ENCODE measurements around the gene OVAAL.

The OVAAL gene

GRCh38 chr1:180533266-180533987, 25.3 kb upstream of the OVAAL start:
- Histone ChIP-seq H4K20me1 (ENCODE audit: low read depth, low read length) (no peaks in the 10 kb centered on the region), H3K9me2 (replicated peaks; ENCODE audit: insufficient read depth, low read length) (no peaks in the 10 kb centered on the region), H3K27me3 (ENCODE audit: low read length) (no peaks in the 10 kb centered on the region), H3K4me2 (ENCODE audit: low read depth, low read length, poor library complexity, severe bottlenecking) (no peak overlapping the region), H3K79me2 (ENCODE audit: insufficient read depth, low read length) (no peaks in the 10 kb centered on the region), H3K9ac (ENCODE audit: low read length) (no peak overlapping the region), H3K9me3 (ENCODE audit: insufficient read depth, low read length) (no peaks in the 10 kb centered on the region), H3K4me3 (ENCODE audit: insufficient read depth, low read length, poor library complexity, severe bottlenecking) (no peak overlapping the region), H3K36me3 (ENCODE audit: low read length) (no peaks in the 10 kb centered on the region), H3K27ac (ENCODE audit: low read depth, low read length) (no peak overlapping the region), H3F3A (ENCODE audit: insufficient read depth) (no peaks in the 10 kb centered on the region), H2AFZ (ENCODE audit: low read depth, low read length, severe bottlenecking) (peak overlapping the region; percentile 79)
- peak; percentile 85 for TF ChIP-seq CTCF (IDR thresholded peaks at IDR 0.05; ENCODE audit: insufficient read depth, low read length, poor library complexity, severe bottlenecking)
- TF ChIP-seq EZH2phosphoT487 (conservative IDR thresholded peaks at IDR 0.05; ENCODE audit: low read length) = no peak

GRCh38 chr1:180534214-180534613, 24.6 kb upstream of the OVAAL start:
- TF ChIP-seq CTCF (IDR thresholded peaks at IDR 0.05; ENCODE audit: insufficient read depth, low read length, poor library complexity, severe bottlenecking) = no peak
- TF ChIP-seq EZH2phosphoT487 (conservative IDR thresholded peaks at IDR 0.05; ENCODE audit: low read length) = no peak
- H3K9me3 ChIP-seq (ENCODE audit: insufficient read depth, low read length) = no peaks in the 10 kb centered on the region
- H4K20me1 ChIP-seq (ENCODE audit: low read depth, low read length) = no peaks in the 10 kb centered on the region
- no peak overlapping the region for H2AFZ ChIP-seq (ENCODE audit: low read depth, low read length, severe bottlenecking)
- no peaks in the 10 kb centered on the region for H3F3A ChIP-seq (ENCODE audit: insufficient read depth)
- no peaks in the 10 kb centered on the region for H3K79me2 ChIP-seq (ENCODE audit: insufficient read depth, low read length)
- no peak overlapping the region for H3K9ac ChIP-seq (ENCODE audit: low read length)
- no peak overlapping the region for H3K27ac ChIP-seq (ENCODE audit: low read depth, low read length)
- H3K4me2 ChIP-seq (ENCODE audit: low read depth, low read length, poor library complexity, severe bottlenecking) = no peak overlapping the region
- no peaks in the 10 kb centered on the region for H3K9me2 ChIP-seq (replicated peaks; ENCODE audit: insufficient read depth, low read length)
- H3K36me3 ChIP-seq (ENCODE audit: low read length) = no peaks in the 10 kb centered on the region
- H3K27me3 ChIP-seq (ENCODE audit: low read length) = no peaks in the 10 kb centered on the region
- no peak overlapping the region for H3K4me3 ChIP-seq (ENCODE audit: insufficient read depth, low read length, poor library complexity, severe bottlenecking)

GRCh38 chr1:180535418-180535999, 23.3 kb upstream of the OVAAL start:
- no peak for TF ChIP-seq EZH2phosphoT487 (conservative IDR thresholded peaks at IDR 0.05; ENCODE audit: low read length)
- no peak for TF ChIP-seq CTCF (IDR thresholded peaks at IDR 0.05; ENCODE audit: insufficient read depth, low read length, poor library complexity, severe bottlenecking)
- Histone ChIP-seq H3K36me3 (ENCODE audit: low read length) (no peaks in the 10 kb centered on the region), H3K9me3 (ENCODE audit: insufficient read depth, low read length) (no peaks in the 10 kb centered on the region), H3F3A (ENCODE audit: insufficient read depth) (no peaks in the 10 kb centered on the region), H3K4me3 (ENCODE audit: insufficient read depth, low read length, poor library complexity, severe bottlenecking) (no peak overlapping the region), H3K27ac (ENCODE audit: low read depth, low read length) (no peak overlapping the region), H3K79me2 (ENCODE audit: insufficient read depth, low read length) (no peaks in the 10 kb centered on the region), H2AFZ (ENCODE audit: low read depth, low read length, severe bottlenecking) (no peak overlapping the region), H3K9me2 (replicated peaks; ENCODE audit: insufficient read depth, low read length) (no peaks in the 10 kb centered on the region), H3K27me3 (ENCODE audit: low read length) (no peaks in the 10 kb centered on the region), H3K9ac (ENCODE audit: low read length) (no peak overlapping the region), H4K20me1 (ENCODE audit: low read depth, low read length) (no peaks in the 10 kb centered on the region), H3K4me2 (ENCODE audit: low read depth, low read length, poor library complexity, severe bottlenecking) (no peak overlapping the region)

Data from SU-DHL-6 (cell line).